GM19099 (cell line): ENCODE data around the gene ANKRD33B.

ENCODE experiments used
- POLR2A ChIP-seq: IDR thresholded peaks from 3 replicates; pipeline ENCODE4 v1.6.1; 2011; ENCODE audit warnings: low read depth; ENCODE audit not compliant: insufficient read length; ENCODE audit errors: extremely low read depth

Gene ANKRD33B

GRCh38 chr5:10588779-10589447, 25.0 kb downstream of the ANKRD33B start:
- TF ChIP-seq POLR2A = no peak

- no peak for TF ChIP-seq POLR2A
These were observed 26.5 kb downstream of the ANKRD33B start for GRCh38 chr5:10590226-10590999.

GRCh38 chr5:10591159-10591558, 27.3 kb downstream of the ANKRD33B start:
- no peak for TF ChIP-seq POLR2A

- TF ChIP-seq POLR2A = no peak
These were observed 28.1 kb downstream of the ANKRD33B start for GRCh38 chr5:10591966-10592365.

- no peak for TF ChIP-seq POLR2A
These were observed 28.7 kb downstream of the ANKRD33B start for GRCh38 chr5:10592601-10593000.

GRCh38 chr5:10593531-10594181, 29.8 kb downstream of the ANKRD33B start:
- no peak for TF ChIP-seq POLR2A

GRCh38 chr5:10594591-10595210, 30.8 kb downstream of the ANKRD33B start:
- TF ChIP-seq POLR2A = no peak

- TF ChIP-seq POLR2A = no peak
These were observed 31.4 kb downstream of the ANKRD33B start for GRCh38 chr5:10595293-10595671.

GRCh38 chr5:10595672-10596309, 31.9 kb downstream of the ANKRD33B start:
- TF ChIP-seq POLR2A = no peak

- no peak for TF ChIP-seq POLR2A
These were observed 32.4 kb downstream of the ANKRD33B start for GRCh38 chr5:10596310-10596703.

- TF ChIP-seq POLR2A = no peak
These were observed 33.1 kb downstream of the ANKRD33B start for GRCh38 chr5:10596886-10597451.

GRCh38 chr5:10599113-10599512, 35.2 kb downstream of the ANKRD33B start:
- no peak for TF ChIP-seq POLR2A

- no peak for TF ChIP-seq POLR2A
These were observed 36.0 kb downstream of the ANKRD33B start for GRCh38 chr5:10599862-10600284.

- no peak for TF ChIP-seq POLR2A
These were observed 36.9 kb downstream of the ANKRD33B start for GRCh38 chr5:10600626-10601245.

- TF ChIP-seq POLR2A = no peak
These were observed 37.6 kb downstream of the ANKRD33B start for GRCh38 chr5:10601246-10602030.
